GM19468 (cell line): ENCODE measurements around the gene TOMM5.

ENCODE experiments used
- ATAC-seq: cut with Tn5 transposase; IDR thresholded peaks from one replicate; pipeline ENCODE4 v1.9.1; 2021; ENCODE audit warnings: mild to moderate bottlenecking, moderate library complexity, moderate number of reproducible peaks; ENCODE audit not compliant: unreplicated experiment; ENCODE audit errors: extremely low read depth

The TOMM5 gene

GRCh38 chr9:37565661-37566618 is 26.5 kb downstream of the TOMM5 start:
- peak; percentile 75 for ATAC-seq

GRCh38 chr9:37564916-37565315 is 27.5 kb downstream of the TOMM5 start:
- no peak for ATAC-seq

DNA sequence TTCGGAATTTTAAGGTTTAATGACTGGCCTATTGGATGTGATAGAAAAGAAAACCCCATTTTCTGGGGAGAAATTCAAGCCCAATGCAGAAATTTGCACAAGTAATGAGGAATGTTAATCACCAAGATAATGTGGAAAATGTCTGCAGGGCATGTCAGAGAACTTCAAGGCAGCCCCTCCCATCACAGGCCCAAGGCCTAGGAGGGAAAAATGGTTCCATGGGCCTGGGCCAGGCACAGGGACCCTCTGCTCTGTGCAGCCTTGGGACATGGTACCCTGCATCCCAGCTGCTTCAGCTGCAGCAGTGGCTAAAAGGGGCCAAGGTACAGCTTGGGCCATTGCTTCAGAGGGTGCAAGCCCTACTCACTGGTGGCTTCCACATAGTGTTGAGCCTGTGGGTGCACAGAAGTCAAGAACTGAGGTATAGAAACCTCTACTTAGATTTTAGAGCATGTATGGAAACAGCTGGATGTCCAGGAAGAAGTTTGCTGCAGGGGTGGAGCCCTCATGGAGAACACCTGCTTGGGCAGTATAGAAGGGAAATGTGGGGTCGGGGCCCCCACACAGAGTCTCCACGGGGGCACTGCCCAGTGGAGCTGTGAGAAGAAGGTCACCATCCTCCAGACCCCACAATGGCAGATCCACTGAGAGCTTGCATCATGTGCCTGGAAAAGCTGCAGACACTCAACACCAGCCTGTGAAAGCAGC is 28.4 kb downstream of the TOMM5 start:
- no peak for ATAC-seq

GRCh38 chr9:37562826-37563225 is 29.6 kb downstream of the TOMM5 start:
- no peak for ATAC-seq

DNA sequence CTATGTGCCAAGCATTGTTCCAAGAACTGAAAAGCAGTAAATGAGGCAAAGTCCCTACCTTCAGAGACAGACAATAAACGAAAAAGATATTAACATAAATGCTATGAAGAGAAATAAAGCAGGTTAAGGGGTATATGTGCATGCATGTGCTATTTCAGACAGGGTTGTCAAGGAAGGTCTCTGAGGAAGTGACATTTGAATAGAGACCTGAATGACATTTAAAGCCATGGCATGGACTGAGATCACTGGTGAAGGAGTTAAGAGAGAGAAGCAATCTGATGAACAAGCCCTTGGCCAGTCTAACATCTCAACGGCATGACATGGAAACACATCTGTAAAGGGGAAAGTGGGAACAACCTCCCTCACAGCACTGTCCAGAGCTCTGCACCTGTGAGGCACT is 30.7 kb downstream of the TOMM5 start:
- ATAC-seq: no peak

- ATAC-seq: no peak
Observed at GRCh38 chr9:37559855-37560592, 32.4 kb downstream of the TOMM5 start.

DNA sequence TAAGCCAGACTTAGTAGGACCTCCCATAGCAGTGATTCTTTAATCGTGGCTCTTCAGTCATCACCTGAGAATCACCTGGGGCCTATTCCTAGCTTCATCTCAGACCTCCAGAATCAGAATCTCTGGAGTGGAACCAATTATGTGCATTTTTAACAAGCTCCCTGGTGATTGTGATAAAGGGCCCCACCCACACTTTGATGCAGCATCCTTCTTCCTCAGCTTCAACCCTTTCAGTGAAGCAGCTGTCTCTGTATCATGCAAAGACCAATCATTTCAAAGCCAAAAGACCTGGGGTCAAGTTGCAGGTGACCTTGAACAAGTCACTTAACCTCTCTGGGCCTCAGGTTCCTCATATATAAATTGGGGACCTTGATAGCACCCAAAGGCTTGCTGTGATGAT is 33.3 kb downstream of the TOMM5 start:
- no peak for ATAC-seq

GRCh38 chr9:37555786-37556185 is 36.6 kb downstream of the TOMM5 start:
- no peak for ATAC-seq

GRCh38 chr9:37554318-37554717 is 38.1 kb downstream of the TOMM5 start:
- no peak for ATAC-seq

- no peak for ATAC-seq
Observed at GRCh38 chr9:37551888-37552287, 40.5 kb downstream of the TOMM5 start.

DNA sequence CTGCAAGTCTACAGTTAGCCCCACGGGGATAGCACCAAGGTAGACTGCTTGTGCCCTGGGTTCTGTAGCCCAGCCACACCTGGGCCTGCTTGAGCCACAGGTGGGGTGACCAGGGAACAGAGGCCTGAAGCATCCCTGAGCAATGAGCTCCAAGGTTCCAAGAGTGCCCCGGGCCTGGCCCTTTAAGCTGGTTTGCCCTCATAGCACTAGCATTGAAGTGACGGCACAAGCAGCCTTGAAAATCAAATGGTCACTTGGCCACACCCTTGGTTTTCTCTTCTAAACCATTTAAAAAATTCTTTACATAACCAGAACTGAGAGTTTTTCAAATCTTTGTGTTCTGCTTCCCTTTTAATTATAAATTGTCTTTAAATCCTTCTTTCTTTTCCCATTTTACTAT is 40.9 kb downstream of the TOMM5 start:
- no peak for ATAC-seq

DNA sequence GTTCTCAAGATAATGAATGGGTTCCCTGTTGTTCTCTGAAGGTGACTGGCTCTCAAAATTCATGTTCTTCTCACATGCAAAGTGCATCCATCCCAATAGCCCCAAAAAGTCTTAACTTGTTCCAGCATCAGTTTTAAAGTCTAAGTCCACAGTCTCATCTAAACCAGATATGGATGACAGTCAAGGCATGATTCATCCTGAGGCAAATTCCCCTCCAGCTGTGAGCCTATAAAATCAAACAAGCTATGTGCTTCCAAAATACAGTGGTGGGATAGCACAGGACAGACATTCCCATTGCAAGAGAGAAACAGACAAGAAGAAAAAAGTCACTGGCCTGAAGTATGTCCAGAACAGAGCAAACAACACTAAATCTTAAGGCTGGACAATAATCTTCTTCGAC is 41.6 kb downstream of the TOMM5 start:
- ATAC-seq: no peak

GRCh38 chr9:37549527-37549926 is 42.9 kb downstream of the TOMM5 start:
- ATAC-seq: no peak

DNA sequence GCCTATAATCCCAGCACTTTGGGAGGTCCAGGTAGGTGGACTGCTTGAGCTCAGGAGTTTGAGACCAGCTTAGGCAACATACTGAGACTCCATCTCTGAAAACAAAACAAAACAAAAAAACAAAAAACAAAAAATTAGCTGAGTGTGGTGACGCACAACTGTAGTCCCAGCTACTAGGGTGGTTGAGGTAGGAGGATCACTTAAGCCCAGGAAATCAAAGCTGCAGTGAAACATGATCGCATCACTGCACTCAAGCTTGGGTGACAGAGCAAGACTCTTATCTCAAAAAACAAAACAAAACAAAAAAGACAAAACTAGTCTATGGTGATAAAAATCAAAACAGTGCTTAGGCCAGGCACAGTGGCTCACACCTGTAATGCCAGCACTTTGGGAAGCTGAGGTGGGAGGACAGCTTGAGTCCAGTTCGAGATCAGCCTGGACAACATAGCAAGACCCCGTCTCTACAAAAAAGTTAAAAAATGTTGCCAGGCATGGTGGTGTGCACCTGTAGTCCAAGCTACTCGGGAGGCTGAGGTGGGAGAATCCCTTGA is 45.0 kb downstream of the TOMM5 start:
- no peak for ATAC-seq

GRCh38 chr9:37543468-37543867 is 48.9 kb downstream of the TOMM5 start:
- ATAC-seq: no peak

DNA sequence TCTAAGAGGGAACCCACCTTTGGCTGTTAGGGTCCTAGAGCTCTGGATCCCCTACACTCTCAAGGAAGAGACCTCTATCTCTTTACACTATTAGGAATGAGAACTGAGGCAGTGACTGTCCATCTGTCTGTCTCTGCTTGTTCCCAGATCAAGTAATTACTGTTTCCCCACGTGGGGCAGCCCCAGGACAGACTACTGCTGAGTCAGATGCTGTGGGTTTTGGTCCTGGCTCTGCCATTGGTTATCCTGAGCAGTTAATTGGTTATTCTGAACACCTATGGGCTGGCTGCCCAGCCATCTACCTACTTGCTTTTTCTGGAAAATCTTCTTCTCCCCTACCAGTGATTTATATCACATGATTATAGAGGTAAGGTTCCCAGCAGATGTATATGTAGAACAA is 49.5 kb downstream of the TOMM5 start:
- ATAC-seq: no peak

GRCh38 chr9:37542488-37542887 is 49.9 kb downstream of the TOMM5 start:
- no peak for ATAC-seq

DNA sequence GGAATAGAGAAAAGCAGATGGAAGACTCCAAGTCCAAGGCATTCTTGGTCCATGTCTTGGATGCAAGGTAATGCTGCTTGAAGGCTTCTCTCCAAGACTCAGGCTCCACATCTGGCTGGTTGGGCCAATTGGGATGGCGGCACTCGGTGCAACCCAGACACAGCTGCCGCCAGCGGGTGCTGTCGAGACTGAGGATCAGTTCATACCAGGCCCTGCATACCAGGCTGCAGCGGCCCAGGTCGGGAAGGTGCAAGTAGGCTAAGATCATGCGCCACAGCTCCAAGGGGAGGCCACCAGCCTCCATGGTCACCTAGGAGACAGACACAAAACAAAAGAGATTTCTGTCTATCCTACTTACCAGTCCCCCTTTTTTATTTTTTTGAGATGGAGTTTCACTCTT is 50.9 kb downstream of the TOMM5 start:
- no peak for ATAC-seq

- ATAC-seq: no peak
Observed at GRCh38 chr9:37540634-37541033, 51.8 kb downstream of the TOMM5 start.

DNA sequence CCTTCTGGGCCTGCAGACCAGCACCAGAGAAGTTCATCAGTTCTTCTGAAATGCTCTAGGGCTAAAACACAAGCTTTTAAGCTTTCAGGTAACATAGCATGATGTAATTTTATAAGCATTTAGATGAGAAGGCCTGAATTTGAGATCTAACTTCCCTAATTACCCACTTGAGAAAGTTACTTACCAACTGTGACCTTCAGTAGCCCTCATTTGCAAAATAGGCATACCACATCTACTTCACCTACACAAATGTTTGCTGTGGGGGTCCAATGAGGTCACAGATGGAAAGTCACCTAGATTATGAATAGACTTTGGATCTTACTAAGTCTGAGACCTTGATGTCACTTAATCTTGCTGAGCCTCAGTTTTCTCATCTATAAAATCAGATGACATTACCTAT is 52.8 kb downstream of the TOMM5 start:
- ATAC-seq: no peak
